Measurements from ENCODE around the gene HBG1.
A peak's percentile ranks its signal among the peaks of the same experiment; 100 is the strongest.
"Not testable (repeated sequence)": the region's sequence is repeated elsewhere in the genome, so short reads cannot be mapped to it uniquely, and the experiment has no call there.

HBG1 gene

GRCh38 chr11:5267033-5267563 is 17.4 kb upstream of the HBG1 start:
- TF ChIP-seq CTCF (conservative IDR thresholded peaks at IDR 0.05; ENCODE audit: low read depth, low read length) = no peak
- DNase-seq (ENCODE audit: low read depth) = no peak
- H3K4me3 ChIP-seq (ENCODE audit: low read depth, low read length) = no peak overlapping the region

- DNase-seq (ENCODE audit: low read depth) = no peak
- no peak overlapping the region for H3K4me3 ChIP-seq (ENCODE audit: low read depth, low read length)
- no peak for TF ChIP-seq CTCF (conservative IDR thresholded peaks at IDR 0.05; ENCODE audit: low read depth, low read length)
These were observed 17.0 kb upstream of the HBG1 start for GRCh38 chr11:5266609-5267008.

- no peak for DNase-seq (ENCODE audit: low read depth)
- no peak overlapping the region for H3K4me3 ChIP-seq (ENCODE audit: low read depth, low read length)
- no peak for TF ChIP-seq CTCF (conservative IDR thresholded peaks at IDR 0.05; ENCODE audit: low read depth, low read length)
These were observed 16.2 kb upstream of the HBG1 start for GRCh38 chr11:5265832-5266231.

- no peak for TF ChIP-seq CTCF (conservative IDR thresholded peaks at IDR 0.05; ENCODE audit: low read depth, low read length)
- no peak overlapping the region for H3K4me3 ChIP-seq (ENCODE audit: low read depth, low read length)
- DNase-seq (ENCODE audit: low read depth) = no peak
These were observed 9.0 kb upstream of the HBG1 start for GRCh38 chr11:5258543-5259262.

- H3K4me3 ChIP-seq (ENCODE audit: low read depth, low read length) = no peak overlapping the region
- no peak for TF ChIP-seq CTCF (conservative IDR thresholded peaks at IDR 0.05; ENCODE audit: low read depth, low read length)
- no peak for DNase-seq (ENCODE audit: low read depth)
These were observed 7.6 kb upstream of the HBG1 start for GRCh38 chr11:5257296-5257695.

- not testable (repeated sequence) for H3K4me3 ChIP-seq (ENCODE audit: low read depth, low read length)
- peak; percentile 25 for DNase-seq (ENCODE audit: low read depth)
These were observed 5.2 kb upstream of the HBG1 start, which contains the start of gene HBG2 for GRCh38 chr11:5254646-5255413. HBG2 (minus strand) TSS chr11:5254781; CDS start chr11:5254728, 53 bp downstream.

GRCh38 chr11:5254023-5254422 is 4.4 kb upstream of the HBG1 start:
- not testable (repeated sequence) for H3K4me3 ChIP-seq (ENCODE audit: low read depth, low read length)

GRCh38 chr11:5253440-5253839 is 3.8 kb upstream of the HBG1 start:
- not testable (repeated sequence) for DNase-seq (ENCODE audit: low read depth); H3K4me3 ChIP-seq (ENCODE audit: low read depth, low read length)

More at GRCh38 chr11:5254023-5254422, 4.4 kb upstream of the HBG1 start:
- DNase-seq (ENCODE audit: low read depth) = not testable (repeated sequence)

All from choroid plexus epithelial cell (primary cell).